Renal cortical epithelial cell (primary cell): Measurements from ENCODE around the gene CCDC146. TPM values are rescaled to one million over a fixed set of nuclear protein-coding genes. Genes with fewer than 3 reads are reported as not detected.
"Not testable (repeated sequence)": the region's sequence is repeated elsewhere in the genome, so short reads cannot be mapped to it uniquely, and the experiment has no call there.

ENCODE experiments used
- DNase-seq: peaks from one replicate; pipeline ENCODE4 v3.0.0-alpha.2; 2011; ENCODE audit warnings: low read depth
- total RNA-seq: library from RNA; depleted of rRNA; stranded (reverse); fragments of >200 nt; gene quantifications from 2 replicates; pipeline ENCODE4 v1.2.3, GENCODE V29; 2014

CCDC146 gene
- total RNA-seq, 1 donor from 2014 or later: 13.2 TPM

DNA sequence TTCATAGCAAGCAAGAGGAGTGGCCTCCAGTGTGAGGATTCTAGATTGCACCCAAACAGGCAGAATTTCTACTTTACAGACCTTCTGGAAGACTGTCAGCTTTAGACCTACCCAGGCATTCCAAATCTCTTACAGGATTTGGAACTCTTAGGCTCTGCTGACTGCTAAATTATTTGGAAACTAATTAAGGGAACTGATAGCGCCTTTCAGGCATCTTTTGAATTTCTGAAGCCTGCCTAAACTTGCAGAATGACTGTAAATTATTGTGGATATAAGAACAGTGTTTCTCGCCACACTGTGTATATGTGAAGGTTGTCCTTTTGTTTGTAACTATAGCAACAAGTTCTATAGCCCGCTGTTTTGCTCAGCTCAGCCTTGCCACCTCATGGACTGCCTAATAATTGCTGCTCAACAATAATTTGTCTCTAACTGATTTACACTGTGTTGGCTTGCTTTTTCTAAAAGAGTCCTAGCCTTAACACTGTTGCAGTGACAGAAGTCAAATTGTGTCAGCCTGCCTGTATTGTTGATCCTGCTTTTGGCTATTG lies 32.6 kb downstream of the CCDC146 start:
- DNase-seq: peak; percentile 1

DNA sequence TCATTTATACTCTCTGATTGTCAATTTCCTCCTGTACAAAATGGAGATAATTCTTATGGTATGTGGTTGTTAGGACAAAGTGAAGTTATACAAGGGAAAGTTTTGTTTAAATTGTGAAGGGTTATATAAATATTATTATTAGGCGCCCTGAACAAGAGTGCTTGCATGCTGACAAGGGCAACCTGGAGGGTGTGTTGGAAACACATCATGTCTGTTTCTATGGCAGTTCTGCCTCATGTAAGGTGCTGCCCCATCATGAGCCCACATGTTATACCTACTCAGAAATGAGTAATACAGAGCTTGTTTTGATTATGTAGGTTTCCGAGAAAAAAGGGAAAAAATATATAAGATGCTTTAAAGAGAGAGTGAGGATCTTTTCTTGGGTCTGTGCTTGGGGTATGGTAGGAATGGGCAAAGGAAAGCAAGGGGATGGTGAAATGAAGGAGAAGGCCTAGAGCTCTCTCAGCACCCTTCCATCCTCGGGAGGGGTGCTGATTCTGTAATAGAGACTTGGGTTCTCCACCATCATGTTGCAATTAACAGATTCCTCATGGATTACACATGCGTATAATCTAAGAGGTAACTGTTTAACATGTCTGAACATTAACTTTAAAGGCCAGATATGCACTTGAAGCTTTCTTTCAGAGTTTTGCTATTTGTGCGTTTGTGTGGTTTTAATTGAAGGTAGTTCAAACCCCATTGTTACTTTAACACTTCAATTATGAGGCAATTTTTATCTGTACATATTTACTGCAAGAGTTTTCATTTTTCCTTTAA lies 33.4 kb downstream of the CCDC146 start:
- DNase-seq: peak; percentile 74

DNA sequence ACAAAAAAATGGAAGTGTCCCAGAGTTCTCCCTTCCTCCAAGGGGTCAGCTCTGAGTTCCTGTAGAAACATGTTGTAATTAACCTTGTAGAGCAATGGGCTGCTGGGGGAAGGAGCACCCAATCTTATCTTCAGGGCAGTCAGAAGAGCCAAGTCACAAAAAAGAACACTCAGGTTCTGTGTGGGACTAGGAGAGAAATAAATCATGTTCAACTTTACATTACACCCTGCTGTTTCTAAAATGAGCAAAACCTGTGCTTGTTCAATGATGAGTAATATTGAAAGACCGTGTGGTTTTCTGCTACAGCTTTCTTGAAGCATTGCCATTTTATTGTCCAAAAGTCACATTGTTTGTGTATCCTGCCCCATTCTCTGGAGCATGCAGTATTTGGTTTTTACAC lies 34.6 kb downstream of the CCDC146 start:
- not testable (repeated sequence) for DNase-seq

DNA sequence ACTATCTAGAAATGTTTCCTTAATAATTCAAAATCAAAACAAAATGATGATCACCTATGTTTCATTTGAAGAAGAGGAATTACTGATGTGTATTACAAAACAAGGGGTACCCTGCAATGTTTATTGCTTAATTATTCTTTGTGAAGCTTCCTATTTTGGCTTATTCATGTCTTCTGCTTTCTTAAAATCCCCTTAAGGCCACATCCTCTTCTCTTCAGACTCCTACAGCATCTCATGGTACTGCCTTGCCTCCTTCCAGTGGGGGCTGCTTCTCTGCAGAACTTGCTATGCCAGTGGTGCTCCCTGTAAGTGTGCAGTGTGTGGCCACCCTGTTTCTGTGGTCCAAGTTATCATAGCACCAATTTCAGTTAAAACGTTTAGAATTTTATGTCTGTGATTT lies 35.0 kb downstream of the CCDC146 start:
- peak; percentile 15 for DNase-seq

DNA sequence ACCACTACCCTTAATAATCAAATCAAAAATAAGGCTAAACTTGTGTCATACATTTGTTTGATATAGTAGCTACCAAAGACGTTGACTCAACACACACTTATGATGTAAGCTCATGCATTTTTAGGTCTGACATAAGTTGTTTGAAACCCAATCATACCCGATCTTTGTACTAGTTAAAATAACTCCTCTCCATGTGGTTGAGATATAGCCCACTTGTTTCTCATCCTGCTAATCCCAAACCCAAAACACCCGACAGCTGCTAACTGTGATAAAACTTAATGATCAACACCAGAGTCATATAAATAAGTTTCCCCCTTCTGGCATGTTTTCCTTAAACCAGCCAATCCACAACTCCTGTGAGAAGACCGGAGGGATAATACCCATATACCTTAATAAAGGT lies 48.7 kb downstream of the CCDC146 start:
- DNase-seq: not testable (repeated sequence)

DNA sequence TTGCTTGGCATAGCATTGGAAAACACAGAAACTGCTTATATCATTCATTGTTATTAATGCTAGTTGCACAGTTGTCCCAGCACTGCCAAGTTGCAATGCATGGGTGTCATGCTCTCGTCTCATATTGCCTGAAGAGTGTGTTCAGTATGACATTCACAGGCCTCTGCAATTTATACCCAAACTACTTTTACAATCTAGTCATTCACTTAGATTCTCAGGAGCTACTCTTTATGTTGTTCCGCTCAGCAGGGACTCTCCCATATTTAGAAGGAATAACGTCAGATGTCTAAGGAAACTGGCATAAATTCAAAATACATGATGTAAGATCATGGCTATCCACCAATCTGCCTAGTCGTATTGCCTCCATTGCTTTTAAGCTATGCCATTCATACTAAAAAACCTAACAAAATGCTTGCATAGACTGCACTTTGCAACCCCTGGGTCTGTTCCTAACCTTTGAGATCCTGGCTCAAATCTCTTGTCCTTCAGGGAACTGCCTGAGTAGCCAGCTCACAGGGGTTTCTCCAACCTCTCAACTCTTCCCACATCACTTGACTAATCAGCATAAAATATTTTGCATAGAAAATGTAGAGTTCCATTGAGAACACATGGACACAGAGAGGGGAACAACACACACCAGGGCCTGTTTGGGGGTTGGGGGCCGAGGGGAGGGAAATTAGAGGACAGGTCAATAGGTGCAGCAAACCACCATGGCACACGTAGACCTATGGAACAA lies 50.2 kb downstream of the CCDC146 start:
- DNase-seq: not testable (repeated sequence)

DNA sequence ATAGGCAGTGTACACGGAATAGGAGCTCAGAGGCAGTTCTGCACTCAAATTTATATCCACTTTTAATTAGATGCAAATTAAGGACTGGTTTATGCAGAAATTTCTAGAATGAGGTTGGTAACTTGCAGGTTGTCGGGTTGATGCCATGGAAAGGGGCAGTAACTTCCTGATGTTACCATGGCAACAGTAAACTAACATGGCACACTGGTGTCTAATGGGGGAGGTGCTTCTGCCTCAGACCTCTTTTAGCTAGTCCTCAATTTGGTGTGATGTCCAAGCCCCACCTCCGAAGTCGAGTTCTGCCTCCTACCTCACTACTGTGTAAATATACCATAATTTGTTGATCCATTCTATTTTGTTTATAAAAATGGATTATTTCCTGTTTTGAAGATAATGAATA lies 52.0 kb downstream of the CCDC146 start:
- not testable (repeated sequence) for DNase-seq

DNA sequence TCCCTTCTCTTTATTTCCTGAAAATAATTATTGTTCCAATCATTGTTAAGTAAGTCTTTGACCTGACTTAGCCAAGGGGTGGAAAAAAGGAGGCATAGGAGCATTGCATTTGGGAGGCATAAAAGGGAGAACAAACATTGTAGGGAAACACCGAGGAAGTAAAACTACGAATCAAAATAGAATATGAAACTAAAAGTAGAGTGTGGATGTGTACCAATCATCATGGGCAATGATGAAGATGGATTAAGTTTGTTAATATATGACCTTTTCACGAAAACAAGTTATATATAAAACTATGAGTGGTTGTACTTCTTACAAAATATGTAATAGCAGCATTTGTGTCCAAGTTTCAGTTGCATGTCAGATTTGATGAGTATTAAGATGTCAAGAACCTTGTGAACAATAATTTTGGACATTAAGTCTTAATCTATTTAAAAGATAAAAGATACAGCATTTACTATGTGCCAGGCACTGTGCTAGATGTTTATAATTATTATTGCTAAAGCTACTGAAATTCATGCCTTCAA lies 52.9 kb downstream of the CCDC146 start:
- DNase-seq: not testable (repeated sequence)

DNA sequence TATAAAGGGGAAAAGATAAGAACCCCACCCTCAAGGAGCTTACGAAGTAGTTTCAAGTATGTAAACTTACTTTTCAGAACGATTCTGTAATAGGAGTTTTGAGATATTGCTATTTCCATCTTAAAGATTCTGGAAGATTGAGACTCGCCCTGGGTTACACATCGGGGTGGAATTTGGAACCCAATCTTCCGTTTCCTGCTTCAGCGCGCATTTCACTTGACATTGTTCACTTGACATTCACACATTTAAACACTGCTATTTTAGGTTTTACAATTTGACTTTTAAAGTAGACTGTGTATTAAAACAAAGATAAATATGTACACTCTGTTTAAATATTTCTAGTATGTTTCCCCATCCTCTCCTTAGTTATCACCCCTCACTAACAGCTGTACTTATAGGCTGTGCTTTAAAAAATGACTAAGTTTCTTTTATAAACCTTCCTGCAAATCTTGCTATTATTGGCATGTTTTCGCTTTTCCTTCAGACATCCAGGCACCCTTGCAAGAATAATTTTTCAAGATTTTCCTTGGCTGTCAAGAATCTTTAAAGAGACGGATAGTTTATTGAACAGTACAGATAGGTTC lies 55.0 kb downstream of the CCDC146 start:
- not testable (repeated sequence) for DNase-seq

DNA sequence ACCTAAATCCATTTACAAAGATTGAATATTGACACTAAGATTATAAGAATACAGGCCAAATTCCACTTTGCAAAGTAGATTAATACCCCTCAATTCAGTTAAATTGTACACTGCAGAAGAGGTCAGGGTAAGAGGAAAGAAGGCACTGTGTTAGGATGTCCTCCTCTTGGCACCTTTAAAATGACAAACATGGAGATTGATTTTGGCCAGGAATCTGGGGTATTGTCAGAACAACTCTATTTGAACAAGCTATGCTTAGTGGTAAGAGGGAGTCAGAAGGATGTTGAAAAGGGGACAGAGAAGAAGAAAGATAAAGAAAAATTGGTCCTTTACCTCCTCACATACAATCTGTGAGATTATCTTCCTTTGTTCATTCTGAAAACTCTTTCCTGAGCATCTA lies 55.6 kb downstream of the CCDC146 start:
- DNase-seq: not testable (repeated sequence)

DNA sequence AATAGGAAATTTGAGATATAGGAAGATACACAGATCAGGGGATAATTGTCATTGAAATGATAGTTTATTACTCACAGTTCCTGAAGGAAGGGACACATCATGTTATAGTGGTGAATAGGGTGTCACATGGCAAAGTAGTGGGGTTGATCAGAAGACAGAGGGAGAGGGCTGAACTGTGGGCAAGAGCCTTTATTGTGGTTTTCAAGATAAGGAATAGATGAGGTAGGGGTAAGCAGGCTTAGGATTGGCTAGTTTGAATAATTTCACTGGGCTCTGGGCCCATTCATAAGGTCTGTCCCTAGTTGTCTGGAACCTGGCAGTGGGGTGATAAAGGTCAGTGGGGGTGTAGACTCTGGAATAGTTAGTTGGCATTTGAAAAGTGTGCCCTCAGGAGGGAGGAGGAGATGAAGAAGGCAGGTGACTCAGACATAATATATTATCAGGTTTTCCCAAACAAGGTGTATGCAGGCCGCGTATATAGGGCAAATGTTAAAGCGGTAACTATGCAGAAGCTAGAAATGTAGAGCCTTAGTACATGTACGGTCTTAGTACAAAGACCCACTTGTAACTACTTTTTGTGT lies 58.7 kb downstream of the CCDC146 start:
- no peak for DNase-seq

DNA sequence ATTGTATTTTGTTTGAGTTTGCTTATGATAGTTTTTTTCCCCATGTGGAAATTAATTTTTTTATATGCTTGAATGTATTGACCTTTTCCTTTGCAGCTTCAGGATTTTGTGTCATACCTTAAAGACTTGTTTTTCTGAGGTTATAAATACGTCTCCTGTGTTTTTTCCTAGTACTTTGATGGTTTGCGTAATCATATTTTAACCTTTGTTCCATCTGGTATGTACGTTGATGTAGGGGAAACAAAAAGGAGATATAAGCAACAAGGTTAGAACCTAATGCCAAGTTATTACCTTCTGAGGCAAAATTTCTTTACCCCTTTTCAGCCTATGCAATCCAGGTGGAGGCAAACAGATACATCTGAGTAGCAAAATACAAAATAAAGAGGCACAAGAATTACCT lies 59.3 kb downstream of the CCDC146 start:
- no peak for DNase-seq

DNA sequence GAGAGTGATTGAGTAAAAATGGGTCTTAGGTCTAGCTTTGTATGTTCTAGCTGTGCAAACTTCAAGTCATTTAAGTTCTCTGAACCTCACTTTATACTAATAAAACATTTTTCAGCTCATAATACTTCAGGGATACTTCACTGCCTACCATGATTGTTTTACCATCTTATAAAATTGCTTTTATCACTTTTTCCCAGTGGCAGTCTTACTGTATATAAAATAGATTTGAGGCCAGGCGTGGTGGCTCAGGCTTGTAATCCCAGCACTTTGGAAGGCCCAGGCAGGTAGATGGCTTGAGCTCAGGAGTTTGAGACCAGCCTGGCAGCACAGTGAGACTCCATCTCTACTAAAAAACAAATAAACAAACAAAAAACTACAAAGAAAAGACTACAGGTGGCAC lies 59.8 kb downstream of the CCDC146 start:
- DNase-seq: no peak

DNA sequence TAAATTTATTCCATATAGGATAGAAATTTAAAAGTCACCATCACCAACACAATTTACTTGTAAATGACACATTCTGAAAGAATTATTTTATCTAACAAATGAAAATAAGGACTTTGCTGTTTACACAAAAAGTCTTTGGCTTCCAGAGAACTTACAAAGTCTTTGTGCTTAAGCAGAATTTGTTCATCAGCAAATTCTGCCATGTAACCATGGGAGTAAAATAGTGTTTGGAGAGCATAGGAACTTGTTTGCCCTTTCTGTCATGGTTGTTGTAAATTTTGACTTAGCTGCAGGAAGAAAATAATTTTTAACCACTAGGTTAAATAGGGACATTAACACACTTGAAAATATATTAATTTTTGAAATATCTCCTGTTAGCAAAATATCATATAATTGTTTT lies 62.0 kb downstream of the CCDC146 start:
- DNase-seq: no peak

DNA sequence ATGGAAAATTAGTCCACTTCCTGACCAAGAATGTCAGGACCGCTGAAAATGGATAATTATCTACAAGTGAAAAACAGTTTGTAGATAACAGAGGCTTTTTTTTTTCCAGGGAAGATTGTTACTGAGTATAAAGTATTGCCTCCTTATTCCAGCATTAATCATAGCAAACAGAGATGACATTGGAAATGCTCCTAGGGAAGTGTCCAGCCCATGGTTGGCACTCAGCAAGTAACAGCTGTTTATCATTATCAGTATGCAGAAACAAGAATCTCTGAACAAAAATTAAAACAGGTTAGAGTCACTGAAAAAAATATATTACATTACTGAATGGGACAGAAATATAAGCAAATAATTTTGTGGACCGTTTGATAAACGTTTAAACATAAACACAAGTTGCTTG lies 62.6 kb downstream of the CCDC146 start:
- DNase-seq: no peak

DNA sequence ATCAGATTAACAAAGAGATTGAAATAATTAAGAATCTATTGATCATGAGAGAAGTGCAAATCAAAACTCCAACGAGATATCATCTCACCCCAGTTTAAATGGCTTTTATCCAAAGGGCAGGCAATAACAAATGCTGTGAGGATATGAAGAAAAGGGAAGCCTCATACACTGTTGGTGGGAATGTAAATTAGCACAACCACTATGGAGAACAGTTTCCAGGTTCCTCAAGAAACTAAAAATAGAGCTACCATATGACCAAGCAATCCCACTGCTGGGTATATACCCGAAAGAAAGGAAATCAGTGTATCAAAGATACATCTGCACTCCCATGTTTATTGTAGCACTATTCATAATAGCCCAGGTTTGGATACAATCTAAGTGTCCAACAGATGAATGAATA lies 63.5 kb downstream of the CCDC146 start:
- DNase-seq: no peak

DNA sequence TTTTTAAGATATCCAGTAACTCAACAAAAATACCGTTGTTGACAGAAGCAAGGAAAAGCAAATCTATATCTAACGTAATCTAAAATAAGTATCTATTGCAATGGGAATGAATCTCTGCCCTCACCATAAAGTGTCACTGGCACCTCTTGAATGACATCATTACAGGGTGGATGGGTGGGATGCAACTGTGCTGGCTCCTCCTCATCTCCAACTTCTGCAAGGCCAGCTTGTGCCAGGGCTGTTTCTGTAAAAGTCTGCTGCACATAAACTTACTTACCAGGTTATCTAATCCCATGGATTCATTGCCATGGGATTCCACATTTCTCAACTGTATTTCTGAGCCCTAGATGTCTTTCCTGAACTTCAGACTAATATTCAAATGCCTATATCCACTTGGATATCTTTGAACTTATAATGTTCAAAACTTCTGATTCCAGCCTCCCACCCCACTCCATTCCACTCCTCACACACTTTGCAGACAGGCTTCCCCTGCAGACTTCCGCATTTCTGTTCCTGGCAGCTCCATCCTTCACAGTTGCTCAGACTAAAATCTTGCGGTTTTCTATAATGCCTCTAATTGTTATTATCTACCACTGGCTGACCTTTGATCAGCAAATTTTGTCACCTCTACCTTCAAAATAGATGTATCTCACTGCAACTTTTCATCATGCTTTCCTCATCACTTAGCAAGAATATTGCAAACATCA lies 66.5 kb downstream of the CCDC146 start:
- DNase-seq: no peak

DNA sequence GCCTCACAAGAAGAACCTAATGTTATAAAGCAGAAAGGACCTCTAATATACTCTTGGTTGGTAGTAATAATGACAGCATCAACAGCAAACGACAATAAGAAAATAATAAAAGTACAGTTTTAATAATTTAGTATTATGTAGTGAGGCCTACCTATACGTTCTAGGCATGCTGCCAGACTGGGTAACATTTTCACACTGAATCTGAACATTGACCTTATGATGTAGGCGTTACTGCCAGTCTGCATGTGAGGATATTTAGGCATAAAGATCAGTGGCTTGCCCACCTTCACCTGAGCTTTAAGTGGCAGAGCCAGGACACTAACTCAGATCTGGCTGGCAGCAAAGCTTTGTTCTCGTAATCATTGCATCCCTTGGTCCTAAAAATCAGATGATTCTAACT lies 74.7 kb downstream of the CCDC146 start:
- DNase-seq: no peak

DNA sequence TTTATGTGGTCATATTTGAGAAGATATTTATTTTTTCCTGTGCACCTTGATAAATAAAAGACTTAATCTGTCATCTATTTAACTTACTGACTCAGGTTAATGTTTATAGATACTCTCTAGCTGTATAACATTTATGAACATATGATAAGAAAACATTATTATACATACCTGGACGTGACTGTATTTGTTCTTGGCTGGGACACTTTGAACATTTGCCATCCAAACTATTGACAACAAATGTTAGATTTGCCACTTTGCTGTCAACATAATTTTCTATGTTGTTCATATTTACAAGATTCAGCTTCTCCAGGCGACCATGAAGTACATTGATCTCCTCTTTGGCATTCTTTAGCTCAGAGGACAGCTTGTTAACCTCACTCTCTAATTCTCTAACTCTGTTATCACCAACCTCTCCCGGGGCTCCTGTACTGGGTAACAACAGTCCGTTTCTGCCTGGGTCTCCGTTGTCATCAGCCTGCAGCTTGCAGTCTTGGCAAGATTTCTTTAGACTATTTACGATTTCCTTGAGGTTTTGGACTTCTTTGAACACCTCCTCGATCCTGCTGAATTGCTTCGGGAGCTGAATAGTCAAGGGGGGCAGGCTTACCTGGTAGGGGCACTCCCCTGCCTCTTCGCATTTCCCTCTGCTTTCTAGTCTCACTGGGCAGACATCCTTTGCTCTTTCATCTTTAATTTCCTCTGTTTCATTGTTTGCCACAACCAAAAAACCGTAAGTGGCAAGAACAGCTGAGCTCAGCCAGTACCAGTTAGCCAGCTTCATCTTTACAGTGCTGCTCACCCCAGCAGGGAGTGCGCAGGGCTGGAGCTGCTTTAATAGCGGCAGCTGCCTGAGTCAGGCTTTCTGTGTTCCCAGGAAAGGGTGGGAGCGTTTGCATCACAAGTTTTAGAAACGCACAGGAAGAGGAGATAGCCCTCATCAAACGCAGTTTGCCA lies 76.9 kb downstream of the CCDC146 start, which contains the start of gene FGL2:
Gene FGL2, minus strand, starts transcription at position 807 of the 954 bp plus-strand sequence. Its CDS starts 26 bp downstream, at position 781.
- DNase-seq: peak; percentile 40

DNA sequence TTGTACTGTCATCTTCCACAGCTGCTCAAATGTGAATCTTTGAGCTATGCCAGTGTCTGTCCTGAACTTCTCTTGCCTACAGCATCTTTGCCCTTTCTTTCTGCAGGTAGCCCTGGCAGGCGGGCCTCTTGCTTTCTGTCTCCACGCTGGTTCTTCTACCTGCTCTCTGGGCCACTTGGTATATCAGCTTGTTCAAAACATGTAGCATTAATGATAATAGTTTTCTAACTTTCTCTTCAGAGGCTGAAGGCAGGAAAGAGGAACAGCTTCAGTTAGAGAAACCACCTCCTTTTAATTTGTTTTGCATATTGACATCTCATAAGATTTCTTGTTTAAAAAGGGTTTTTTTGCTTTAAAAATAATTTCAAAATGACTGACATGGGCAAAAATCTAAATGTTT lies 78.1 kb downstream of the CCDC146 start:
- DNase-seq: no peak
